GM21723 (cell line): Measurements from ENCODE around the gene TNF.

Experiments
- ATAC-seq: cut with Tn5 transposase; IDR thresholded peaks from one replicate; pipeline ENCODE4 v1.9.1; 2021; ENCODE audit warnings: mild to moderate bottlenecking, moderate library complexity; ENCODE audit not compliant: unreplicated experiment

Gene TNF

GRCh38 chr6:31572041-31572911 is 3.1 kb upstream of the TNF start, which contains the start of gene LTA:
LTA (plus strand) TSS chr6:31572289; CDS start chr6:31572743, 454 bp downstream.
- ATAC-seq, result peak; percentile 50

DNA sequence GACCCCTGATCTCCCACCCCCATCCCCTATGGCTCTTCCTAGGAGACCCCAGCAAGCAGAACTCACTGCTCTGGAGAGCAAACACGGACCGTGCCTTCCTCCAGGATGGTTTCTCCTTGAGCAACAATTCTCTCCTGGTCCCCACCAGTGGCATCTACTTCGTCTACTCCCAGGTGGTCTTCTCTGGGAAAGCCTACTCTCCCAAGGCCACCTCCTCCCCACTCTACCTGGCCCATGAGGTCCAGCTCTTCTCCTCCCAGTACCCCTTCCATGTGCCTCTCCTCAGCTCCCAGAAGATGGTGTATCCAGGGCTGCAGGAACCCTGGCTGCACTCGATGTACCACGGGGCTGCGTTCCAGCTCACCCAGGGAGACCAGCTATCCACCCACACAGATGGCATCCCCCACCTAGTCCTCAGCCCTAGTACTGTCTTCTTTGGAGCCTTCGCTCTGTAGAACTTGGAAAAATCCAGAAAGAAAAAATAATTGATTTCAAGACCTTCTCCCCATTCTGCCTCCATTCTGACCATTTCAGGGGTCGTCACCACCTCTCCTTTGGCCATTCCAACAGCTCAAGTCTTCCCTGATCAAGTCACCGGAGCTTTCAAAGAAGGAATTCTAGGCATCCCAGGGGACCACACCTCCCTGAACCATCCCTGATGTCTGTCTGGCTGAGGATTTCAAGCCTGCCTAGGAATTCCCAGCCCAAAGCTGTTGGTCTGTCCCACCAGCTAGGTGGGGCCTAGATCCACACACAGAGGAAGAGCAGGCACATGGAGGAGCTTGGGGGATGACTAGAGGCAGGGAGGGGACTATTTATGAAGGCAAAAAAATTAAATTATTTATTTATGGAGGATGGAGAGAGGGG is 1.9 kb upstream of the TNF start:
- ATAC-seq, result no peak

GRCh38 chr6:31574106-31575061 is 981 bp upstream of the TNF start:
- no peak for ATAC-seq

GRCh38 chr6:31575952-31576685 is 754 bp downstream of the TNF start:
- ATAC-seq, result no peak

GRCh38 chr6:31576897-31577578 is 1.7 kb downstream of the TNF start:
- no peak for ATAC-seq

DNA sequence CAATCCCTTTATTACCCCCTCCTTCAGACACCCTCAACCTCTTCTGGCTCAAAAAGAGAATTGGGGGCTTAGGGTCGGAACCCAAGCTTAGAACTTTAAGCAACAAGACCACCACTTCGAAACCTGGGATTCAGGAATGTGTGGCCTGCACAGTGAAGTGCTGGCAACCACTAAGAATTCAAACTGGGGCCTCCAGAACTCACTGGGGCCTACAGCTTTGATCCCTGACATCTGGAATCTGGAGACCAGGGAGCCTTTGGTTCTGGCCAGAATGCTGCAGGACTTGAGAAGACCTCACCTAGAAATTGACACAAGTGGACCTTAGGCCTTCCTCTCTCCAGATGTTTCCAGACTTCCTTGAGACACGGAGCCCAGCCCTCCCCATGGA is 2.2 kb downstream of the TNF start:
- no peak for ATAC-seq

- no peak for ATAC-seq
Observed at GRCh38 chr6:31578184-31579118, 3.1 kb downstream of the TNF start.

DNA sequence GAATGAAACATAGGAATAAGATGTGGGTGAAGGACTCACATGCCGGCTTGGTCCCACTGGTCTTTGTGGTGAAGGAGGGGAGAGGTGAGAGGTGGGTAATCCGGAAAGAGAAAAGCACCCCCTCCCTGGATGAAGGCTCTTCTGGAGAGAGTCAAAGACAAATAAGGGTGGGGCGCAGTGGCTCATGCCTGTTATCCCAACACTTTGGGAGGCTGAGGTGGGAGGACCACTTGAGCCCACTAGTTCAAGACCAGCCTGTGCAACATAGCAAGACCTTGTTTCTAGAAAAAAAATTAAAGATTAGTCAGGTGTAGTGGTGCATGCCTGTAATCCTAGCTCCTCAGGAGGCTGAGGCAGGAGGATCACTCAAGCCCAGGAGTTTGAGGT is 3.7 kb downstream of the TNF start:
- ATAC-seq, result no peak

DNA sequence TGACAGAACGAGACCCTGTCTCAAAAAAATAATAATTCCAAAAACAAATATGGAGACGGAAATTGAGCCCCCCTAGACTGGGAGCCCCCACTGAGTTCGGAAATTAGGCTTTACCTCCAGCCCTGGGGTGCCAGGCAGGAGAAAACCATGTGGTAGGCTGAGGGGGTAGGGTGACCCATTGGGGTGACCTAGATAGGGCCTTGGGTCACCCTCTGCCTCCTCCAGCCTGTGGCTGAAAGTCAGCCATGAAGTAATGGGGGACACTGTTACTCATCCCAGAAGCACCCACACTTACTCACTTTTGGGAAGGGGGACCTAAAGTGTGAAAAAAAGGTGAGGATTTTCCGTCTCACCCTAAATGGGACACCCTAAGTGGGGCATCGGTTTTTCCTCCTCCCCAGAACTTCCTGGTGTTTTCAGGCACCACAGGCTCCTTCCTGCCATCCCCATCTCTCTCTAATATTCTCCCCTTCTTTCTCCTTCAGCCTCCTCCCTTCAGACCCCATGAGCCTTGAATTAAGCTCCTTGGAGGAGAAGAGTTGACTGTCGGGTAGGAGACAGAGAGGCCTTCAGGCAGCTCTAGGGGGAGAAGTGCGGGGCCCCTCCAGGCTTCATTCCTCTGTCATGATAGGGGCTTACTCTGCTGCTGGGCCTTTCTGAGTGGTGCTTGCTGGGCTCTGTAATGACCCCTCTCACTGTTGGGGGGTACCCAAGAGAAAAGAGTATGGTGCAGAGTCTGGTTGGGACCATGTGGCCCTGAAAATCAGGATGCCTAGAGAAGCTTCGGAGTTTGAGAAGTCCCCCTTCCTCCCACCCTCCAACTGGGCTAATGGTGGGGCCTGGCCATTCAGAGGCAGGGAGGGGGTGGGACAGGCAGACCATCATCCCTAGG is 4.4 kb downstream of the TNF start:
- no peak for ATAC-seq

- no peak for ATAC-seq
Observed at GRCh38 chr6:31580438-31580740, 5.0 kb downstream of the TNF start.

DNA sequence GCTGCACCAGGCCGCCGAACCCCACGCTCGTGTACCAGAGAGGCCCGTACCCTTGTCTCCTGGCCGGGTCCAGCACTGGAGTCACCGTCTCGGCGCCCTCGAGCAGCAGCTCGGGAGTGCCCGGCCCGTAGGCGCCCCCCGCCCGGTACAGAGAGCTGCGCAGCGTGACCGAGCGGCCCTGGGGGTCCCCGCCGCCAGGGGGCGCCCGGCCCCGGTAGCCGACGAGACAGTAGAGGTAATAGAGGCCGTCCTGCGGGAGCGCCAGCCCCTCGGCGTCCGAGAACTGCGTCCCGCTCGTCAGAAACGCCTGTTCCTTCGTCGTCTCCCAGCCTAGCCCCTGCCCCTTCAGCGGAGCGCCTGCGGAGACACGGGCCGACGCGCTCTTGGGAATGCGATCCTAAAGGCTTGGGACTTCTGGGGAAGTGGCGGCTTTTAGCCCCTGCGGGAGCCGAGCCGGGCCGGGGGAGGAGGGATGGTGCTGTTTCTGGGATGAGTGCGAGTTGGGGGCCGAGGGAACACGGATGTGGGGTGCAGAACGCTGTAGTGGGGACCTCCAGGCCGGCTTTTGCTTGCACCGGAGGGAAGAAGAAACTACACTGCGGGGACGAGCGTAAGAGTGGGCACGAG is 5.6 kb downstream of the TNF start:
- peak; percentile 54 for ATAC-seq

DNA sequence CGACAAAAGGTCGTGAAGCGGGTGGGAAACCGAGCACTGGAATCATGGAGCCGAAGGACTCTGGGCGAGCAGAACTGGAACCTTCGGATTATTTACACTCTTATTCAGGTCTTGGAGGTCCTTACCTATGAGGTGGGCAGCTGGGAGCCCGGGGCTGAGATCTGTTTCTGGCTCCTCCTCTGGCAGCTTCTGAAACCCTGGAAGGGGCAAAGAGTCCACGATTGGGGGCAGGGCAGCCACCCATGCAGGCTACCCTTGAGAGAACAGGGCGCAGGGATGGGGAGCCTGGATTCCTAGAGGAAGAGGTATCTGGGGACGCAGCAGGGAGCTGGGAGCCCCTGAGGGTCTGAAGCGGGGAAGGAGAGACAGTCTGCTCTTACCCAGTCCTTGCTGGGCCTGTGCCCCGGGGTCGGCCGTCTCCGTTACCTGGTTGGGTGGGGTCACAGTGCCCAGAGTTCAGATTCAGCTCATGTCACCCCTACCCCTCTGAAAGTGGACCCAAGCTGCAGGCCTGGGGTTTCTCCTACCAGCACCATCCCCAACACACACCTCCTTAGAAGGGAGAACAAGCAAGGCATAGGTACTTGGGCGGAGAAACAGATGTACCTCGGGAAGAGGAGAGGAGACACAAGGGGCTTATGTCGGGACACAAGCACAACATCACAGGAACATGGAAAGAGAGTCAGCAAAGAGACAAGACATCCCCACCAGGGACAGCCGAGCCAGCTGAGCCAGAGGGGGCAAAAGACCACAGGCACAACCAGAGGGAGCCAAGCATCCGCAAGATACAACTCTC is 6.3 kb downstream of the TNF start:
- ATAC-seq, result no peak

DNA sequence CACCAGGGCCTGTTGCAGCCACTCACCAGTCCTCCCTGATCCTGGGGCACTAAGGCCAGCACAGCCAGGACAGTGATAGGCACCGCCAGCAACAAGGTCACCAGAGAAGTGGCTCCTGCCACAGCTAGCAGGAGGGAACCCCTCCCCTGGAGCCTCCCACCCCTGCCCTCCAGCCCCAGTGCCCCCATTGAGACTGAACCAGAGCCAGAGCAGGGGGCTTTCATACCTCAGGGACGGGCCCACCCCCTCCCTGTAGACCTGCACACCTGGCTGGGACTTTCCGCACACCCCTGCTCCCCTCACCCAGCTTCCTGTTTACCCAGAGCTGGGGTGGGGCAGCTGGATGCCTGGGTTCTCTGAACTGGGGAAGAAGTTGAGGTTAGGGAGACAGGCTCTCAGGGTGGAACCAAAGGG is 6.9 kb downstream of the TNF start, which contains the start of gene LTB:
TSS of gene LTB (minus strand) at position 195 of the 414 bp plus-strand sequence. CDS start at position 188, 7 bp downstream.
- no peak for ATAC-seq

DNA sequence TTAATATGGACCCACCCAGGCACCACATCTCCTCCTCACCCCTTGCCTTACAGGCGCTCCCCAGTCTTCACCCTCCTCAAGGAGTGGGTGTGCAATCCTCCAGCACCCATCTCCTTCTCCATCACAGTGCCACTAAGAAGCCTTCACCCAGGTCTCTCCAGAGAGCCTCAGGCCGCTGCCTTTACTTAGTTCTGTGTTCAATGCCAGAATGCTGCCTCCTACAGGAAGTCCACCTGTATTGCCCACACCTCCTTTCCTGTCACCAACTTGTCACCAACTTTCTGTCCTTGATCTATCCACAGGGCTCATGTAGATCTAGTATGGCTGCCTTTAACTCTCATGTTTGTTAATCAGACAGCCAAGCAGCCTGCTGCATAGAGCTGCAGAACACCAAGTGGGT is 10.1 kb downstream of the TNF start:
- no peak for ATAC-seq

DNA sequence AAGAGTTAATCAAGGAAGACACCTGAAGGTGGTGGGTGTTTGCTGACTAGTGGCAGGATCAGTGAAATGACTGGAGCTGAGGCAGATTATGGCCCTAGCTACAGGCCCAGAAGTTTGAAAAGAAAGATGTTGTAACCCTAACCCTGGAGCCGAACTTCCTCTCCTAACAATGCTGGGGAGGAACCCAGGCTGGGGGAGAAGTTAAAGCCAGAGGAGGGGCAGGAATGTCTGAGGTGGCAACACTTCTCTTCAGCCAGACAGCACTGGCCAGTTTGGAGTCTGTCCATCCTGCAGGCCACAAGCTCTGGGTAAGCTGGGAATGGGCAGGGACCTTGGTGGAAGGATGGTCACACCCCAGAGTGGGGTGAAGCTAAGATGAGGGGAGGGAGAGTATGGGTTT is 10.6 kb downstream of the TNF start, which contains the start of gene LST1:
TSS of gene LST1 (plus strand) at position 270 of the 400 bp plus-strand sequence. CDS start 1,023 bp downstream, outside the sequence.
- no peak for ATAC-seq
